Osteoblast (primary cell): Measurements from ENCODE around the gene DESI1. TPM values are rescaled to one million over a fixed set of nuclear protein-coding genes. Genes with fewer than 3 reads are reported as not detected.

Experiments
- DNase-seq: peaks from one replicate; pipeline ENCODE4 v3.0.0; 2011; ENCODE audit warnings: low spot score, mixed read lengths; ENCODE audit not compliant: insufficient read length; ENCODE audit errors: missing footprints
- H2AFZ ChIP-seq: 2 replicates; pipeline ENCODE4 v1.6.0; 2011; ENCODE audit warnings: mild to moderate bottlenecking, low read length
- H3K27ac ChIP-seq: 2 replicates; pipeline ENCODE4 v1.5.1; 2011; ENCODE audit warnings: mild to moderate bottlenecking, low read depth, low read length, moderate library complexity
- H3K27me3 ChIP-seq: 2 replicates; pipeline ENCODE4 v1.6.0; 2012; ENCODE audit warnings: mild to moderate bottlenecking, control low read depth, inconsistent platforms, low read length, moderate library complexity; ENCODE audit not compliant: insufficient read depth
- H3K36me3 ChIP-seq: 2 replicates; pipeline ENCODE4 v1.5.1; 2011; ENCODE audit warnings: mild to moderate bottlenecking, low read length, control low read depth, moderate library complexity; ENCODE audit not compliant: insufficient read depth
- H3K4me1 ChIP-seq: 2 replicates; pipeline ENCODE4 v1.5.1; 2011; ENCODE audit warnings: mild to moderate bottlenecking, low read length, control low read depth, moderate library complexity; ENCODE audit not compliant: insufficient read depth
- H3K4me2 ChIP-seq: 2 replicates; pipeline ENCODE4 v1.6.0; 2011; ENCODE audit warnings: mild to moderate bottlenecking, low read length; ENCODE audit not compliant: insufficient read depth
- H3K4me3 ChIP-seq: fragments of 200-600 bp; sonication (generic); 3 replicates; pipeline ENCODE4 v1.5.1; 2012; ENCODE audit warnings: mild to moderate bottlenecking, low read length, inconsistent platforms; ENCODE audit not compliant: insufficient read depth
- H3K79me2 ChIP-seq: 2 replicates; pipeline ENCODE4 v1.6.0; 2012; ENCODE audit warnings: mild to moderate bottlenecking, low read length, control low read depth, inconsistent platforms; ENCODE audit not compliant: insufficient read depth
- H3K9me3 ChIP-seq: 2 replicates; pipeline ENCODE4 v1.5.1; 2011; ENCODE audit warnings: low read depth, low read length, control low read depth
- H4K20me1 ChIP-seq: 2 replicates; pipeline ENCODE4 v1.6.0; 2012; ENCODE audit warnings: mild to moderate bottlenecking, low read length, control low read depth; ENCODE audit not compliant: insufficient read depth
- total RNA-seq: library from RNA; depleted of rRNA; stranded (reverse); fragments of >200 nt; gene quantifications from 2 replicates; pipeline ENCODE4 v1.2.3, GENCODE V29; 2012
- TF ChIP-seq, protein P1 (sequence below): IDR thresholded peaks from 2 replicates; pipeline ENCODE4 v1.5.1; 2011; ENCODE audit warnings: mild to moderate bottlenecking, low read depth, low read length, moderate library complexity; ENCODE audit errors: extremely low read depth

Gene DESI1
- total RNA-seq, 1 donor = 16.3 TPM

DNA sequence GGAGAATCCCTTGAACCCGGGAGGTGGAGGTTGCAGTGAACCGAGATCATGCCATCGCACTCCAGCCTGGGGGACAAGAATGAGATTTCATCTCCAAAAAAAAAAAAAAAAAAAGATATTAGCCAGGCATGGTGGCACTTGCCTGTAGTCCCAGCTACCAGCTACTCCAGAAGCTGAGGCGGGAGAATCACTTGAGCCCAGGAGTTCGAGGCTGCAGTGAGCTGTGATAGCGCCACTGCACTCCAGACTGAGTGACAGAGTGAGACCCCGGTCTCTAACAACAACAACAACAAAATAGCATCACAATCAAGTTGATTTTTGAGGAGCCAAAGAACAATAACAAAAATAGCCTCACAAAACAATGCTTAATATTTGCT, 33.5 kb downstream of the DESI1 start:
- H4K20me1 ChIP-seq = peaks cover 11% of the 10 kb centered on the region
- peaks cover 17% of the 10 kb centered on the region for H3K4me1 ChIP-seq
- H2AFZ ChIP-seq = no peak overlapping the region
- H3K27ac ChIP-seq = no peak overlapping the region
- H3K79me2 ChIP-seq = peaks cover 41% of the 10 kb centered on the region
- no peaks in the 10 kb centered on the region for H3K27me3 ChIP-seq
- DNase-seq = no peak
- no peaks in the 10 kb centered on the region for H3K9me3 ChIP-seq
- no peak overlapping the region for H3K4me3 ChIP-seq
- peak overlapping the region; percentile 95 for H3K4me2 ChIP-seq
- peaks cover 32% of the 10 kb centered on the region for H3K36me3 ChIP-seq
- TF ChIP-seq, protein P1, sequence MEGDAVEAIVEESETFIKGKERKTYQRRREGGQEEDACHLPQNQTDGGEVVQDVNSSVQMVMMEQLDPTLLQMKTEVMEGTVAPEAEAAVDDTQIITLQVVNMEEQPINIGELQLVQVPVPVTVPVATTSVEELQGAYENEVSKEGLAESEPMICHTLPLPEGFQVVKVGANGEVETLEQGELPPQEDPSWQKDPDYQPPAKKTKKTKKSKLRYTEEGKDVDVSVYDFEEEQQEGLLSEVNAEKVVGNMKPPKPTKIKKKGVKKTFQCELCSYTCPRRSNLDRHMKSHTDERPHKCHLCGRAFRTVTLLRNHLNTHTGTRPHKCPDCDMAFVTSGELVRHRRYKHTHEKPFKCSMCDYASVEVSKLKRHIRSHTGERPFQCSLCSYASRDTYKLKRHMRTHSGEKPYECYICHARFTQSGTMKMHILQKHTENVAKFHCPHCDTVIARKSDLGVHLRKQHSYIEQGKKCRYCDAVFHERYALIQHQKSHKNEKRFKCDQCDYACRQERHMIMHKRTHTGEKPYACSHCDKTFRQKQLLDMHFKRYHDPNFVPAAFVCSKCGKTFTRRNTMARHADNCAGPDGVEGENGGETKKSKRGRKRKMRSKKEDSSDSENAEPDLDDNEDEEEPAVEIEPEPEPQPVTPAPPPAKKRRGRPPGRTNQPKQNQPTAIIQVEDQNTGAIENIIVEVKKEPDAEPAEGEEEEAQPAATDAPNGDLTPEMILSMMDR = no peak

DNA sequence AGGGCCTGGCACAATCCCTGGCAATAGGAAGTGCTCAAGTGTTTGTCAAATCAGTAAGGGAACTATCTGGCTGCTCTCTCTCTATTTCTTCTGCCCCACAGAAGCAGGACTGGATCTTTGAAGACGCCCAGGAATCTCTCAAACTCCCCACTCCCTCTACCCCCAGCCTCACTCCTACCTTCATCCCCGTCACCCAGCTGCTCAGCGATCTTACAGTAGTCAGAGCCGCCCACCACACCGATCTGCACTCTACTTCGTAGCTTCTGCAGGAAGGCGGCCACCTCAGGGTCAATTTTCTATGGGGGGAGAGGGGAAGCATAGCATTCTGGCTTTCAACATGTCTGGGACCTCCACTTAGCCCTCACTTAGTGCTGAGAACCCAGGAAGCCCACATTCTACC, 34.9 kb downstream of the DESI1 start:
- Histone ChIP-seq H3K4me1 (peaks cover 17% of the 10 kb centered on the region), H3K79me2 (peaks cover 41% of the 10 kb centered on the region), H4K20me1 (peaks cover 11% of the 10 kb centered on the region), H3K9me3 (no peaks in the 10 kb centered on the region), H3K36me3 (peaks cover 35% of the 10 kb centered on the region), H2AFZ (no peak overlapping the region), H3K4me3 (no peak overlapping the region), H3K27ac (no peak overlapping the region), H3K27me3 (no peaks in the 10 kb centered on the region), H3K4me2 (no peak overlapping the region)
- DNase-seq = no peak
- TF ChIP-seq, protein P1 = no peak

DNA sequence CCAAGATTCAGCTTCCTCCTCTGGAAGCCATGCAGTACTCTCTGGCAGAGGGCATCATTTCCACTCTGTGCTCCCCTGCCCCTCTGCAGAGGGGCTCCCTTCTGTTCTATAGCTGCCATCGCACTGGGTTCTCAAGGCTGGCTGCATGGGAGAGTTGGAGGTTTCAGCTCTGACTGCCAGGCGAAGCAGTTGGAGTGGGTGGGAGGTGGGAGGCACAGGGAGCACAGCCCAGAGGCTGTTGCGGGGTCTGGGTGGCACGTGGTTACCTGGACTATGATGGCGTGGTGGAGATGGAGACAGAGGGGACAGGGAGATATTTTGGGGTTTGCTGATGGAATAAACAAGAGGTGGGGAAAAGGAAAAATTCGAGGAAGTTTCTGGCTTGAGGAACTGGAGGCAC, 36.0 kb downstream of the DESI1 start:
- TF ChIP-seq, protein P1 = no peak
- Histone ChIP-seq H3K79me2 (peaks cover 41% of the 10 kb centered on the region), H3K9me3 (no peaks in the 10 kb centered on the region), H3K36me3 (peaks cover 41% of the 10 kb centered on the region), H2AFZ (no peak overlapping the region), H3K4me2 (no peak overlapping the region), H3K4me1 (peaks cover 17% of the 10 kb centered on the region), H3K4me3 (no peak overlapping the region), H3K27me3 (no peaks in the 10 kb centered on the region), H4K20me1 (peaks cover 11% of the 10 kb centered on the region), H3K27ac (no peak overlapping the region)
- peak; percentile 54 for DNase-seq

DNA sequence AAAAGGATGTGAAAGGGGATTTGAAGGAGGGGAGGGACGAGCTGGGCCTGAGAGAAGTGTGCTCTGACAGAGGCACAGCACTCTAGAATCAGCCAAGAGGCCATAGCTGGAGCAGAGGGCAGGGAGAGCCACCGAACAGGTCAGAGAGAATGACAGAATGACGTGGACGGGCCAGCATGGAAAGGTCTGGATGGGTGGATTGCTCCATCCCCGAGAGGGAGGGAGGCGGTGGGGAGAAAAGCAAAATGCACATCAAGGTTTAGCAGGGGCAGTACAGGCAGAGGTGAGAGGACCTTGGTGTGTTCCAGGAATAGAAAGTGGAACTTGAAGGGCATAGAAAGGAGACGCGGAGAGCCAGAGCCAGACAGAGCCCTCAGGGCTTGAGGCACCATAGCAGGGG, 38.1 kb downstream of the DESI1 start:
- H3K27me3 ChIP-seq = no peaks in the 10 kb centered on the region
- peaks cover 4% of the 10 kb centered on the region for H3K4me1 ChIP-seq
- H3K4me2 ChIP-seq = no peak overlapping the region
- peaks cover 7% of the 10 kb centered on the region for H4K20me1 ChIP-seq
- H3K36me3 ChIP-seq = peaks cover 60% of the 10 kb centered on the region
- no peak overlapping the region for H3K27ac ChIP-seq
- H3K79me2 ChIP-seq = peaks cover 22% of the 10 kb centered on the region
- H2AFZ ChIP-seq = no peak overlapping the region
- TF ChIP-seq, protein P1 = no peak
- no peak for DNase-seq
- no peaks in the 10 kb centered on the region for H3K9me3 ChIP-seq
- H3K4me3 ChIP-seq = no peak overlapping the region
